ENCODE measurements around the gene ADCY9.

ADCY9 gene

GRCh38 chr16:4003576-4003975, 112.7 kb downstream of the ADCY9 start:
- no peak for DNase-seq (ENCODE audit: low read depth in 2 of 2)

- no peak for DNase-seq (ENCODE audit: low read depth in 2 of 2)
These were observed 113.1 kb downstream of the ADCY9 start for GRCh38 chr16:4003166-4003565.

- no peak for DNase-seq (ENCODE audit: low read depth in 2 of 2)
These were observed 114.1 kb downstream of the ADCY9 start for GRCh38 chr16:4002121-4002520.

GRCh38 chr16:3999479-4000325, 116.5 kb downstream of the ADCY9 start:
- DNase-seq (ENCODE audit: low read depth in 2 of 2) = no peak

GRCh38 chr16:3998793-3999478, 117.3 kb downstream of the ADCY9 start:
- DNase-seq (ENCODE audit: low read depth in 2 of 2) = no peak

- no peak for DNase-seq (ENCODE audit: low read depth in 2 of 2)
These were observed 118.9 kb downstream of the ADCY9 start for GRCh38 chr16:3997231-3997841.

- no peak for DNase-seq (ENCODE audit: low read depth in 2 of 2)
These were observed 121.2 kb downstream of the ADCY9 start for GRCh38 chr16:3995001-3995400.

- no peak for DNase-seq (ENCODE audit: low read depth in 2 of 2)
These were observed 123.0 kb downstream of the ADCY9 start for GRCh38 chr16:3993052-3993785.

- no peak for DNase-seq (ENCODE audit: low read depth in 2 of 2)
These were observed 123.8 kb downstream of the ADCY9 start for GRCh38 chr16:3992297-3993051.

GRCh38 chr16:3988824-3989223, 127.4 kb downstream of the ADCY9 start:
- no peak for DNase-seq (ENCODE audit: low read depth in 2 of 2)

GRCh38 chr16:3988011-3988410, 128.2 kb downstream of the ADCY9 start:
- no peak for DNase-seq (ENCODE audit: low read depth in 2 of 2)

GRCh38 chr16:3987231-3987630, 129.0 kb downstream of the ADCY9 start:
- DNase-seq (ENCODE audit: low read depth in 2 of 2) = no peak

- no peak for DNase-seq (ENCODE audit: low read depth in 2 of 2)
These were observed 130.1 kb downstream of the ADCY9 start for GRCh38 chr16:3986235-3986544.

GRCh38 chr16:3984111-3985060, 131.9 kb downstream of the ADCY9 start:
- no peak for DNase-seq (ENCODE audit: low read depth in 2 of 2)

GRCh38 chr16:3983081-3983520, 133.1 kb downstream of the ADCY9 start:
- DNase-seq (ENCODE audit: low read depth in 2 of 2) = peak; percentile 18 to 25

GRCh38 chr16:3982216-3982615, 134.0 kb downstream of the ADCY9 start:
- no peak for DNase-seq (ENCODE audit: low read depth in 2 of 2)

- no peak for DNase-seq (ENCODE audit: low read depth in 2 of 2)
These were observed 135.8 kb downstream of the ADCY9 start for GRCh38 chr16:3980253-3981111.

GRCh38 chr16:3979518-3979917, 136.7 kb downstream of the ADCY9 start:
- DNase-seq (ENCODE audit: low read depth in 2 of 2) = no peak

GRCh38 chr16:3979070-3979469, 137.2 kb downstream of the ADCY9 start:
- DNase-seq (ENCODE audit: low read depth in 2 of 2) = no peak

All from stimulated activated CD4-positive, alpha-beta T cell treated with anti-CD3 and anti-CD28 coated beads, Interleukin-4, amount 100 ng/mL, for 48 hours (primary cell).